Cardiac muscle cell (in vitro differentiated cells and primary cell): ENCODE data around the gene ISYNA1. TPM values are rescaled to one million over a fixed set of nuclear protein-coding genes. Genes with fewer than 3 reads are reported as not detected.

Source experiments
- DNase-seq, 2 donors: peaks; one replicate each; pipeline versions ENCODE4 v3.0.0 to v3.0.0-alpha.2; 2010 to 2017; ENCODE audit warnings: low read depth in 1 of 2, low spot score in 1 of 2
- H3K27ac ChIP-seq: fragments of 200-600 bp; sonication (generic); 2 replicates; pipeline ENCODE4 v1.5.1; 2016
- H3K27me3 ChIP-seq: fragments of 200-600 bp; sonication (generic); 2 replicates; pipeline ENCODE4 v1.6.0; 2016; ENCODE audit warnings: control low read depth
- H3K36me3 ChIP-seq: fragments of 200-600 bp; sonication (generic); 2 replicates; pipeline ENCODE4 v1.5.1; 2016; ENCODE audit warnings: control low read depth
- H3K4me1 ChIP-seq: fragments of 200-600 bp; sonication (generic); 2 replicates; pipeline ENCODE4 v1.8.1; 2017; ENCODE audit warnings: low read depth, mild to moderate bottlenecking, mixed run types
- H3K4me3 ChIP-seq: fragments of 200-600 bp; sonication (generic); 2 replicates; pipeline ENCODE4 v1.5.1; 2016; ENCODE audit warnings: mild to moderate bottlenecking
- H3K9me3 ChIP-seq: fragments of 200-600 bp; sonication (generic); 2 replicates; pipeline ENCODE4 v1.5.1; 2017; ENCODE audit warnings: low read depth, mild to moderate bottlenecking, control low read depth
- polyA plus RNA-seq: library from polyadenylated mRNA; unstranded; fragments of >200 nt; fragmentation: Nextera tagmentation; extraction: Ambion mirVana; gene quantifications from 2 replicates; pipeline ENCODE4 v1.2.1, GENCODE V29; 2016
- total RNA-seq: library from RNA; depleted of rRNA; stranded (reverse); fragments of >200 nt; gene quantifications from 2 replicates; pipeline ENCODE4 v1.2.3, GENCODE V29; 2016
- TF ChIP-seq, protein P1 (sequence below): IDR thresholded peaks from 2 replicates; pipeline ENCODE4 v1.5.1; 2012; ENCODE audit warnings: low read depth, mild to moderate bottlenecking, low read length

The ISYNA1 gene
- total and polyA plus RNA-seq, 2 experiments from 2014 or later = 298 to 370 TPM

DNA sequence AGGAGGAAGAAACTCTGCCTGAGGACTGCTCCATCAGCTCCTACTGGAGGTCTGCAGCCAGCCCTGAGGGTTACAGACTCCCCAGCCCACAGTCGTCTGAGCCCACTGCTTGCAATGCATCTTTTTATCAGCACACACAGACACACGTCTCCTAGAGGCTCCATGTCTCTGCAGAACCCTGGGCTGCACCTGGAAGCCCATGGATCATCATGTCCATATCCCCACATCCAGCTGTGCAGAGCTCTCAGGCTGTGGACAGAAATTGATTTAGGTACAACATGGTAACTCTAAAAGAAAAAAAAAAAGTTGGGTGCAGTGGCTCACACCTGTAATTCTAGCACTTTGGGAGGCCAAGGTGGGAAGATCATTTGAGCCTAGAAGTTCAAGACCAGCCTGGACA lies 32.9 kb upstream of the ISYNA1 start:
- no peaks in the 10 kb centered on the region for H3K9me3 ChIP-seq
- TF ChIP-seq, protein P1, sequence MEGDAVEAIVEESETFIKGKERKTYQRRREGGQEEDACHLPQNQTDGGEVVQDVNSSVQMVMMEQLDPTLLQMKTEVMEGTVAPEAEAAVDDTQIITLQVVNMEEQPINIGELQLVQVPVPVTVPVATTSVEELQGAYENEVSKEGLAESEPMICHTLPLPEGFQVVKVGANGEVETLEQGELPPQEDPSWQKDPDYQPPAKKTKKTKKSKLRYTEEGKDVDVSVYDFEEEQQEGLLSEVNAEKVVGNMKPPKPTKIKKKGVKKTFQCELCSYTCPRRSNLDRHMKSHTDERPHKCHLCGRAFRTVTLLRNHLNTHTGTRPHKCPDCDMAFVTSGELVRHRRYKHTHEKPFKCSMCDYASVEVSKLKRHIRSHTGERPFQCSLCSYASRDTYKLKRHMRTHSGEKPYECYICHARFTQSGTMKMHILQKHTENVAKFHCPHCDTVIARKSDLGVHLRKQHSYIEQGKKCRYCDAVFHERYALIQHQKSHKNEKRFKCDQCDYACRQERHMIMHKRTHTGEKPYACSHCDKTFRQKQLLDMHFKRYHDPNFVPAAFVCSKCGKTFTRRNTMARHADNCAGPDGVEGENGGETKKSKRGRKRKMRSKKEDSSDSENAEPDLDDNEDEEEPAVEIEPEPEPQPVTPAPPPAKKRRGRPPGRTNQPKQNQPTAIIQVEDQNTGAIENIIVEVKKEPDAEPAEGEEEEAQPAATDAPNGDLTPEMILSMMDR = no peak
- H3K27me3 ChIP-seq = no peaks in the 10 kb centered on the region

DNA sequence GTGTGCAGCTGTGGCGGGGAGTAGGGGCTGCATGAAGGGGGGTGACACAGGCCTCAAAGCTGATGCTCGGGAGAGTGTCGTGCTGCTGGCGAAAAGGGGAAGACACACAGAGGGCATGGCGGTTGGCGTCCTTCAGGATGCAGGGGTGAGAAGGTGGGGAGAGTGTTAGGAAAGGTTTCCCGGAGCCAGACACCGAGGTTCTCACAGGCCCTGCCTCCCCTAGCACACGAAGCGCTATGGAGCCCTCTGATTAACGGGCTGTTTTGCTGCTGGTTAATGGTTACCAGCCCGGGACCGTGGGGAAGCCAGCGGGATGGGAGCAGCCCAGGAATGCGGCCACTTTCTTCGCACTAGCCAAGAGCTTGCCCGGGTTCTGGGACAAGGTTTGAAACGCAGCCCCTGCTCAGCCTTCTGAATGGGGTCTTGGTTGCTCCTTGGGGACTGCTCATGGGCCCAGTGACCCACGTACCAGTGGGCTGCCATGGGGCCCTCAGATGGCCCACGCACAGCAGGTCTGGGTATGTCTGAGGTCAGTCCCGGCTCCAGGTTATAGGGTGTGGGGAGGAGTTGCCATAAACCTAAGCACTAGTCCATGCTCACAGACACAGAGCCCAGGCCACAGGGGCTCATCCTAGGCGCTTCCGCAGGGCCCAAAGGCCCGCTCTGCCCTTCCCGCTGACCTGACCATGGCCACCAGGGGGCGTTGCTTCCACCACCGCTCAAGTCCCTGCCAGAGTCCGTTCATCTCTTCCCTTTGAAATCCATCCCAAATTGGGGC lies 31.3 kb upstream of the ISYNA1 start:
- Histone ChIP-seq H3K4me1 (no peaks in the 10 kb centered on the region), H3K4me3 (no peak overlapping the region), H3K27me3 (no peaks in the 10 kb centered on the region), H3K9me3 (no peaks in the 10 kb centered on the region), H3K36me3 (no peaks in the 10 kb centered on the region), H3K27ac (no peak overlapping the region)
- TF ChIP-seq, protein P1 = peak; percentile 88
- peak; percentile 70 to 80 for DNase-seq

More for the DNA sequence above, 32.9 kb upstream of the ISYNA1 start:
- DNase-seq = no peak
- Histone ChIP-seq H3K4me1 (no peaks in the 10 kb centered on the region), H3K27ac (no peak overlapping the region), H3K36me3 (no peaks in the 10 kb centered on the region), H3K4me3 (no peak overlapping the region)

DNA sequence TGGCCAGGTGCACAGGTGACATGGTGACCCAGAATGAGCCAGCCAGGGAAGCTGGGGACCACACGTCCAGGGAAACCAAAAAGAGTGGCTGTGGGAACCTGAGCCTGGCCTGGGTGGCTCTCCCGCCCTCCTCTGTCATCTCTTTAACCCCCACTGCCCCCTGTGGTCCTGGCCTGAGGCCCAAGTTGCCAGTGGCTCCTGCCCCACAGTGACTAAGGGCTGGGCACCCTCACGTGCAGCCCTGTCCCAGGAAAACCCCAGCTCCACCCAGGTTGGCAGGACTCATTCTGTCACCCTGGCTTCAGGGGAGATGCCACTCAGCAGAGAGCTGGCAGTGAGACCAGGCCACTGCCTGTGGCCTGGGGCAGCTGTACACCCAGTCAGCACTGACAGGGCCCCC lies 30.6 kb upstream of the ISYNA1 start:
- no peaks in the 10 kb centered on the region for H3K4me1 ChIP-seq
- H3K9me3 ChIP-seq = no peaks in the 10 kb centered on the region
- H3K36me3 ChIP-seq = no peaks in the 10 kb centered on the region
- H3K4me3 ChIP-seq = no peak overlapping the region
- no peak for DNase-seq
- TF ChIP-seq, protein P1 = no peak
- no peak overlapping the region for H3K27ac ChIP-seq
- no peaks in the 10 kb centered on the region for H3K27me3 ChIP-seq

DNA sequence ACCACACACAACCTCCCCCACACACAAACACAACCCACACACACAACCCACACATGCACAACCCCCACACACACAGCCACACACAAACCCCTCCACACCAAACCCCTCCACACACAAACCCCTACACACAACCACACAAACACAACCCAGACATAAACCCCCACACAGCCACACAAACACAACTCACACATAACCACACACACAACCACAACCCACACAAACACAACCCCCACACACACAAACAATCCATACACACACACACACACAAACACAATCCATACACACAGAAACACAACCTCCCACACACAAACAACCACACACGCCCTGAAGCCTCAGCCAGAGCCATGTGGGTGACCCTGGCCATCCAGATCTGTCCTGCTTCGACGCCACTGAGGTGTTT lies 30.0 kb upstream of the ISYNA1 start:
- TF ChIP-seq, protein P1 = no peak
- Histone ChIP-seq H3K36me3 (no peaks in the 10 kb centered on the region), H3K4me1 (no peaks in the 10 kb centered on the region), H3K9me3 (no peaks in the 10 kb centered on the region), H3K4me3 (no peak overlapping the region), H3K27me3 (no peaks in the 10 kb centered on the region), H3K27ac (no peak overlapping the region)
- DNase-seq = no peak

DNA sequence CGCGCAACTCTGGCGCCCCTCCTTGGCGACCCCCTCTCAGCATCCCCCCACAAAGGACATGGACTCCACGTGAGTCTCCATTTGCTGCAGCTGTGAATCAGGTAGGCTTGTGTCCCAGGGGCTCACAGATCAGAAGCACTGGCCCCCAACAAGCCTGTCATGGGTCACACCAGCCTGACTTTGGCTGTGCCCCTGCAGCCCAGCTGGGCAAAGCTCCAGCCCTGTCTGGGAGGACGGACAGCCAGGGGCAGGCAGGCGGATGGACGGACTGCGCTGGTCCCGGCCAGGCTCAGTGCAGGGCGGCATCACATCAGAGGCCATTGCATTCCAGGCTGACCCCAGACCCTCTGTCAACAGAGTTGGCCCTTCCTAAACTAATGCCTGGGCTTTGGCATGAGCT lies 28.4 kb upstream of the ISYNA1 start:
- DNase-seq = no peak
- TF ChIP-seq, protein P1 = no peak

More for the DNA sequence above, 28.4 kb upstream of the ISYNA1 start:
- Histone ChIP-seq H3K27ac (no peak overlapping the region), H3K4me1 (no peaks in the 10 kb centered on the region), H3K4me3 (no peak overlapping the region), H3K27me3 (no peaks in the 10 kb centered on the region), H3K9me3 (no peaks in the 10 kb centered on the region), H3K36me3 (no peaks in the 10 kb centered on the region)
